T-cell (primary cell): ENCODE results near the gene MAPRE2. TPM values are rescaled to one million over a fixed set of nuclear protein-coding genes. Genes with fewer than 3 reads are reported as not detected.

Experiments
- ATAC-seq, 4 experiments: fragments of 200-7000 bp in 3 of 4; fragments of 150-1000 bp in 1 of 4; cut with Tn5 transposase; replicated peaks in 1 of 4; 1 replicate in 3 of 4; 2 replicates in 1 of 4; pipeline ENCODE4 v1.10.0; 2021; ENCODE audit warnings: moderate library complexity in 3 of 4, mild to moderate bottlenecking in 2 of 4, moderate number of reproducible peaks in 1 of 4
- CTCF ChIA-PET, 2 donors: fragments of 300-600 bp; sonication (Branson Sonifier 250); formaldehyde crosslinking; loops; one replicate each; lab custom pipeline; 2022; ENCODE audit warnings: antibody characterized with exemption in 2 of 2; lab: Charles Lee
- POLR2A ChIA-PET, 2 donors: fragments of 300-600 bp; sonication (Branson Sonifier 250); formaldehyde crosslinking; loops; one replicate each; lab custom pipeline; 2022; ENCODE audit warnings: antibody characterized with exemption in 2 of 2; lab: Charles Lee
- DNase-seq, 35 experiments: peaks; one replicate each; pipeline versions ENCODE4 v3.0.0 to v3.0.0-alpha.2; 2013 to 2023
- H3K27ac ChIP-seq: one replicate; pipeline ENCODE4 v1.5.1; 2013; ENCODE audit warnings: low read length
- H3K27me3 ChIP-seq, 2 experiments: replicated peaks in 1 of 2; 1 replicate in 1 of 2; 2 replicates in 1 of 2; pipeline versions ENCODE4 v1.6.1 to v1.7.0; 2013; ENCODE audit warnings: low read length in 1 of 2, mixed read lengths in 1 of 2; ENCODE audit not compliant: control insufficient read depth in 2 of 2, insufficient read depth in 2 of 2; ENCODE audit errors: extremely low read depth in 1 of 2
- H3K36me3 ChIP-seq, 2 donors: 1 replicate in 1 of 2; 2 replicates in 1 of 2; pipeline versions ENCODE4 v1.6.1 to v1.7.0; 2013; ENCODE audit warnings: low read length in 1 of 2; ENCODE audit not compliant: control insufficient read depth in 2 of 2, insufficient read depth in 1 of 2; ENCODE audit errors: extremely low read depth in 1 of 2
- H3K4me1 ChIP-seq, 2 experiments: 1 replicate in 1 of 2; 2 replicates in 1 of 2; pipeline versions ENCODE4 v1.6.1 to v1.7.0; 2013; ENCODE audit warnings: low read length in 2 of 2, mixed read lengths in 1 of 2; ENCODE audit not compliant: insufficient read depth in 2 of 2, control insufficient read depth in 1 of 2; ENCODE audit errors: extremely low read depth in 1 of 2
- H3K4me3 ChIP-seq, 2 donors: 1 replicate in 1 of 2; 2 replicates in 1 of 2; pipeline versions ENCODE4 v1.5.1 to v1.7.0; 2013; ENCODE audit warnings: mild to moderate bottlenecking in 2 of 2, low read length in 1 of 2, moderate library complexity in 1 of 2; ENCODE audit not compliant: control insufficient read depth in 1 of 2; ENCODE audit errors: extremely low read depth in 1 of 2
- H3K9me3 ChIP-seq: 2 replicates; pipeline ENCODE4 v1.7.0; 2013
- H3K27ac Mint-ChIP-seq, 2 donors: one replicate each; pipeline ENCODE4 v1.8.0; 2020 to 2021; ENCODE audit warnings: mild to moderate bottlenecking in 2 of 2, mixed read lengths in 2 of 2
- H3K27me3 Mint-ChIP-seq, 2 donors: one replicate each; pipeline ENCODE4 v1.8.0; 2021 to 2022; ENCODE audit warnings: mixed read lengths in 2 of 2
- H3K36me3 Mint-ChIP-seq: one replicate; pipeline ENCODE4 v1.8.0; 2021; ENCODE audit warnings: mixed read lengths
- H3K4me1 Mint-ChIP-seq, 3 donors: one replicate each; pipeline ENCODE4 v1.8.0; 2020 to 2022; ENCODE audit warnings: mixed read lengths in 3 of 3, mild to moderate bottlenecking in 1 of 3
- H3K4me3 Mint-ChIP-seq, 3 donors: one replicate each; pipeline ENCODE4 v1.8.0; 2020 to 2022; ENCODE audit warnings: mild to moderate bottlenecking in 3 of 3, mixed read lengths in 3 of 3, moderate library complexity in 3 of 3
- H3K9me3 Mint-ChIP-seq, 3 donors: one replicate each; pipeline ENCODE4 v1.8.0; 2020 to 2022; ENCODE audit warnings: mixed read lengths in 3 of 3
- WGBS: methylation state at CpG from one replicate; pipeline ENCODE4 v1.1.5; 2013; ENCODE audit warnings: missing lambda C conversion rate; ENCODE audit not compliant: insufficient coverage; 5-methylcytosine and 5-hydroxymethylcytosine counted together
- total RNA-seq, 35 experiments: library from RNA in 6 of 35; stranded (reverse) in 6 of 35; fragments of 120-200 nt in 1 of 35; gene quantifications; one replicate each; pipeline versions ENCODE4 v1.2.1 to v1.2.4 and lab custom pipeline; 2013 to 2026

MAPRE2 gene
- total RNA-seq, 5 donors from 2014 or later (not counting 1 experiment from before 2014, with no cell fraction given): 45.6 to 96.7 (median 53.9) TPM

DNA sequence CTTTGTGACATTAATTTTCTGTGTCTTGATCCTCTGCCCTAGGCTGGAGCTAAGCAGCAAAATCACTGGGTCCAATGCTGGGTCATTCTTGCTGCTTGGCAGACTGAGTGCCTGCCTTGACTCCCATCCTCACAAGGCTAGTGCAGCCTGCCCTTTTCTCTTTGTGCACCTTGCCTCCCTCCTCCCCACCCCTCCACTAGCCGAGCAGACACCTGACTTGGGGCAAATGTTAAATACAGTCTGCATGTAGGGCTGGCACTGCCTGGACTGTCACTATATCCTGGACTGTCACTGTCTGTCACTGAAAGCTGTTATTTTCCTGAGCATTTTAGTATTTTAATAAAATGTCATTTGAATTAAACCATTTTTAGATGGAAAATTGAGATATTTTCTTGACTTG lies 33.4 kb downstream of the MAPRE2 start:
- Mint-ChIP-seq H3K36me3 (peaks cover 59% of the 10 kb centered on the region), H3K9me3 (no peaks in the 10 kb centered on the region), H3K27ac (peak overlapping the region in 1 of 2 donors; percentile 39), H3K27me3 (no peaks in the 10 kb centered on the region), H3K4me1 (peaks cover 65 to 68% (median 67%) of the 10 kb centered on the region in 3 donors), H3K4me3 (no peak overlapping the region)
- ChIA-PET CTCF (interaction anchor here (0.8 to 2.4 kb wide), 5 partner anchors 8 to 69 kb away, joined by 3 to 7 read pairs (median 3); partner anchors contain the start of gene MAPRE2 (in 1 of the 2)), POLR2A (interaction anchor here in 1 of 2 donors (1.1 to 1.4 kb wide), 2 partner anchors 11 to 32 kb away, joined by 5 read pairs; no protein-coding TSS in a partner anchor)
- no peak for DNase-seq
- Histone ChIP-seq H3K36me3 (peaks cover 4 to 33% of the 10 kb centered on the region in 2 donors), H3K27me3 (no peaks in the 10 kb centered on the region), H3K9me3 (no peaks in the 10 kb centered on the region), H3K4me1 (no peaks in the 10 kb centered on the region), H3K4me3 (no peak overlapping the region), H3K27ac (no peak overlapping the region)
- no peak for ATAC-seq
- no CpG with 5 or more reads among the region's 1 CpG for WGBS

DNA sequence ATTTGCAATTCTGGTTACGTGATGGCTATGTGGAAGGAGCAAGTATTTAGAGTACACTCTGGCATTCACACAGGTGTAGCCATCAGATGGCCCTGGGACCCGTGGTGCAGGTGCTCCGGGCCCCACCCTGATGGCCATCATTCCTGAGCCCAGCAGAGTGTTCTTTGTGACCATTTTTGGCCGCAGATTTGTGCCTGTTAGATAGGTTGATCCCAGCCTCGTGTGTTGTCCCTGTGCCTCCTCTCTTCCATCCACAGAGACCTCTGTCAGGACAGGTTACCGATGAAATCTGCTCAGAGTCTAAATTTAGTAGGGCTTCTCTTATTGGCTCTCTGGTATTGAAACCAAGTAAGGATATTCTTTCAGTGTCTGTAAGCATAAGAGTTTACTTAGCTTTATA lies 33.9 kb downstream of the MAPRE2 start:
- ChIA-PET POLR2A (interaction anchor here (0.7 to 1.4 kb wide), 3 partner anchors 10 to 62 kb away, joined by 3 to 5 read pairs (median 5); no protein-coding TSS in a partner anchor), CTCF (interaction anchor here (0.6 to 0.8 kb wide), 2 partner anchors 47 to 160 kb away, joined by 3 to 4 read pairs; no protein-coding TSS in a partner anchor)
- 97% methylated on average over 4 of the region's 6 CpGs for WGBS
- no peaks in the 10 kb centered on the region for H3K9me3 Mint-ChIP-seq
- peak in 1 of 4 experiments; percentile 11 for ATAC-seq
- Histone ChIP-seq H3K27ac (no peak overlapping the region), H3K27me3 (no peaks in the 10 kb centered on the region), H3K9me3 (no peaks in the 10 kb centered on the region), H3K4me1 (no peaks in the 10 kb centered on the region), H3K36me3 (peaks cover 4 to 32% of the 10 kb centered on the region in 2 donors), H3K4me3 (no peak overlapping the region)
- no peaks in the 10 kb centered on the region for H3K27me3 Mint-ChIP-seq
- peaks cover 59% of the 10 kb centered on the region for H3K36me3 Mint-ChIP-seq
- DNase-seq: no peak
- peaks cover 67 to 73% (median 67%) of the 10 kb centered on the region in 3 donors for H3K4me1 Mint-ChIP-seq
- no peak overlapping the region for H3K4me3 Mint-ChIP-seq
- peak overlapping the region in 1 of 2 donors; percentile 6 for H3K27ac Mint-ChIP-seq

DNA sequence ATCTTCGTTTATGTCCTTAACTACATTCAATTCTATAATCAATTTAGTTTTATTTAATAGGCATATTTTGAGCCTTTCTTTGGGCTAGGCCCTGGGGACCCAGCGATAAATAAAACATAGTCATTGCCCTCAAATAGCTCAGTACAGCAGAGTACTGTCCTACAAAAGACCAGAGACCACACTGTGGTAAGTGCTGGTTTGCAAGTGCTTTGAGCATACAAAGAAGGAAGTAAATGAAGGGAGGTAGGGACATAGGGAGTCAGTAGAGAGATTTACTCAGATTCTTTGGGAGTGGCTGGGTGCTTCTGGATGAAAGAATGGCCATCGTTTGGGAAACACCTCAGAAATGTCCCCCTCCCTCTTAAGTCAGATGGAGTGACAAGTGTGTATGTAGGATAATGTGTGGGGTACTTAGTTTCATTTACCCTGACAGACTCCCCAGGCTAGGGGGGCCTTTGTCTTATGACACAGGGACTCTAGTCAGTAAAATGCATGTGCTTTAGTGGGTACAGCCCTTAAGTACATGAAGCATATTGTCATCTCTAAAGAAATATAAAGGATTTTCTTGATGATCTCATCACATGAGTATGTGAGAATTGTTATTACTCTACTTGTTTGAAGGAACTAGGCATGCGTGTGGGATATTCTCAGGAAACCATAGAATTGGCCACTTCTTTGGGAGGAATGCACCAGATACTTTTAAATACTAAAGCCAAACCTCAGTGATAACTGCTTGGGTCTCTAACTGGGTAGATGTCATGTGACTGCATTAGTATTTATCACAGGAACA lies 35.1 kb downstream of the MAPRE2 start:
- ATAC-seq (no peak), DNase-seq (no peak)
- peaks cover 60 to 73% (median 67%) of the 10 kb centered on the region in 3 donors for H3K4me1 Mint-ChIP-seq
- no peaks in the 10 kb centered on the region for H3K9me3 ChIP-seq
- no CpG with 5 or more reads among the region's 4 CpGs for WGBS
- H3K4me3 Mint-ChIP-seq: no peak overlapping the region
- peaks cover 55% of the 10 kb centered on the region for H3K36me3 Mint-ChIP-seq
- H3K36me3 ChIP-seq: peaks cover 4 to 25% of the 10 kb centered on the region in 2 donors
- ChIA-PET CTCF (no interaction called here), POLR2A (no interaction called here)
- H3K27ac Mint-ChIP-seq: no peak overlapping the region
- H3K27me3 ChIP-seq: no peaks in the 10 kb centered on the region
- no peaks in the 10 kb centered on the region for H3K27me3 Mint-ChIP-seq
- no peaks in the 10 kb centered on the region for H3K4me1 ChIP-seq
- H3K4me3 ChIP-seq: no peak overlapping the region
- H3K9me3 Mint-ChIP-seq: no peaks in the 10 kb centered on the region
- no peak overlapping the region for H3K27ac ChIP-seq

DNA sequence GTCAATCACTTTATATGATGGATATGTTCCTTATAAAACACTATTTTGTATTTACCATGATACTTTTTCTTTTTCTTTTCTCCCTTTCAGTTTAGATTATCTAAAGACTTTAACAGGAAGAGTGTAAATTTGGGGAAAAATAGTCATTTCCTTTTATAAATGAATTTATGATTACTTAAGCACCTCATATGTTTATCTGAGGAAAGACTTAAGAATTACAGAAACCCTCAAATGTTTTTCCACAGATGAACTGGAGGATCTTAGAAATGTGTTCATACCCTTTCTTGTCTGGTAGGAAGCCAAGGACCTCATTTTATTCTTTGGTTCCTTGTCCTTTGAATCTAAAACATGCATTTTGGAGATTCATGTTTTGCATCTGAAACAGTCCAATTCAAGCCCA lies 36.7 kb downstream of the MAPRE2 start:
- Mint-ChIP-seq H3K27ac (no peak overlapping the region), H3K4me1 (peaks cover 57 to 69% (median 59%) of the 10 kb centered on the region in 3 donors), H3K27me3 (no peaks in the 10 kb centered on the region), H3K4me3 (no peak overlapping the region), H3K36me3 (peaks cover 49% of the 10 kb centered on the region), H3K9me3 (no peaks in the 10 kb centered on the region)
- Histone ChIP-seq H3K4me1 (no peaks in the 10 kb centered on the region), H3K9me3 (no peaks in the 10 kb centered on the region), H3K4me3 (no peak overlapping the region), H3K27ac (no peak overlapping the region), H3K27me3 (no peaks in the 10 kb centered on the region), H3K36me3 (peaks cover 4 to 16% of the 10 kb centered on the region in 2 donors)
- ChIA-PET POLR2A (no interaction called here), CTCF (interaction anchor here (0.6 to 1.5 kb wide), 2 partner anchors 51 to 65 kb away, joined by 4 read pairs; no protein-coding TSS in a partner anchor)
- no peak for DNase-seq
- ATAC-seq: no peak

DNA sequence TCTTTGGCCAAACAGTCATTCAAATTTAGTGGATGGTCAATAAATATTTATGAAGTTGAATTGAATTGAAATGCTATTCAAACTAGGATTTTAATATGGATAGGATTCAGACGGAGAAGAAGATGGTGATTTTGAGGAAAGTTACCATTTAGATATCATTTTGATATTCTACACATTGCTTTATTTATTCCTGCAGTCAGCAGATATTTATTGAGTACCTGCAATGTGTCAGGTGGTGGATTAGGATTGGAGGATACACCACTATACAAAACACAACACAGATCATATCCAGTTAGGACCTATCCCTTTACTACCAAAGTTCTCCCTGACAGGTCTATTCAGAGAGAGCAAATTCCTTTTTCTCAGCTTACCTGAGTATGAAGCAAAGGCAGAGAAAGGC lies 38.8 kb downstream of the MAPRE2 start:
- Histone ChIP-seq H3K27me3 (no peaks in the 10 kb centered on the region), H3K4me1 (no peaks in the 10 kb centered on the region), H3K9me3 (no peaks in the 10 kb centered on the region), H3K27ac (no peak overlapping the region), H3K36me3 (peaks cover 4 to 13% of the 10 kb centered on the region in 2 donors), H3K4me3 (no peak overlapping the region)
- no peak overlapping the region for H3K4me3 Mint-ChIP-seq
- DNase-seq (no peak), ATAC-seq (no peak)
- WGBS: no CpG with 5 or more reads among the region's 1 CpG
- no peaks in the 10 kb centered on the region for H3K9me3 Mint-ChIP-seq
- H3K27me3 Mint-ChIP-seq: no peaks in the 10 kb centered on the region
- ChIA-PET CTCF (no interaction called here), POLR2A (interaction anchor here in 1 of 2 donors (0.8 to 1.0 kb wide), 2 partner anchors 39 to 87 kb away, joined by 3 to 4 read pairs; partner anchors contain the start of gene MAPRE2)
- H3K36me3 Mint-ChIP-seq: peaks cover 53% of the 10 kb centered on the region
- H3K27ac Mint-ChIP-seq: no peak overlapping the region
- peaks cover 54 to 70% (median 63%) of the 10 kb centered on the region in 3 donors for H3K4me1 Mint-ChIP-seq

DNA sequence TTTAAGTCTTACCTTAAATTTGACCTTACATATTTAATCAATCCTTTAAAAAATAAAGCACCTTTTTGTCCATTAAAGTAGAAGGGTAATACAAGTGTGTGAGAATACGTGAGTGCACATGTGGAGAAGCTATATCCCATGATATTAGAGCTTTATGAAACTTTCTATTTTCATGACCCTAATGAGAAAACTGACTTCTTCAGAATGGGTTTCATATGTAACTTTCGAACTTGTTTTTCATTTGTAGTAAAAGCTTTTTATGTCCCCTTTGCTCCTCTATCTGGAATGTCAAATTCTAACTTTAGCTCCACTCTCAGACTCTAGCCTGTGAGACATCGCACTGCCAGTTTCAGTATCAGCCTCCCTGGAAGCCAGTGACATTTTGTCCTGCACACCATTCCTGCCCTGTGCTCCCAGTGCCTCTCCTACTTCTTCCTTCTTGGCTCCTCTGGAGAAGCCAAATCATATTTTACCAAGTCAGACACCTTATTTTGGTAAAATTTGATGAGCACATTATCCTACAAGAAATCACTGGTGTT lies 42.0 kb downstream of the MAPRE2 start:
- no peak overlapping the region for H3K27ac ChIP-seq
- H3K27me3 ChIP-seq: no peaks in the 10 kb centered on the region
- no peaks in the 10 kb centered on the region for H3K9me3 Mint-ChIP-seq
- WGBS: 100% methylated on average over 2 of the region's 3 CpGs
- ChIA-PET POLR2A (interaction anchor here in 1 of 2 donors (0.6 kb wide), 1 partner anchor 32 kb away, joined by 3 read pairs; no protein-coding TSS in a partner anchor), CTCF (interaction anchor here (0.6 to 1.1 kb wide), 3 partner anchors 9 to 506 kb away, joined by 3 to 11 read pairs (median 5); no protein-coding TSS in a partner anchor)
- no peaks in the 10 kb centered on the region for H3K9me3 ChIP-seq
- DNase-seq: no peak
- no peak overlapping the region for H3K4me3 ChIP-seq
- H3K27me3 Mint-ChIP-seq: no peaks in the 10 kb centered on the region
- no peaks in the 10 kb centered on the region for H3K4me1 ChIP-seq
- no peak for ATAC-seq
- peaks cover 39% of the 10 kb centered on the region for H3K36me3 Mint-ChIP-seq
- H3K36me3 ChIP-seq: peaks cover 4 to 12% of the 10 kb centered on the region in 2 donors
- H3K4me1 Mint-ChIP-seq: peaks cover 52 to 65% (median 52%) of the 10 kb centered on the region in 3 donors
- no peak overlapping the region for H3K4me3 Mint-ChIP-seq
- no peak overlapping the region for H3K27ac Mint-ChIP-seq
